GM13976 (cell line): ENCODE results near the gene GLI2.

ENCODE experiments used
- DNase-seq: peaks from one replicate; pipeline ENCODE4 v3.0.0; 2012; ENCODE audit warnings: low spot score
- in situ Hi-C: fragments of 300-500 bp; cut with MboI; formaldehyde crosslinking; loops from one replicate; pipeline ENCODE4 v1.12.0; 2022; ENCODE audit warnings: low sequenced_read_pairs, mixed read lengths, inconsistent platforms; ENCODE audit not compliant: unreplicated experiment
- TF ChIP-seq, protein P1 (sequence below): IDR thresholded peaks from 2 replicates; pipeline ENCODE4 v1.5.1; 2012; ENCODE audit warnings: borderline replicate concordance, mild to moderate bottlenecking; ENCODE audit not compliant: insufficient read depth; ENCODE audit errors: extremely low read depth, missing control alignments, control extremely low read depth

GLI2 gene

DNA sequence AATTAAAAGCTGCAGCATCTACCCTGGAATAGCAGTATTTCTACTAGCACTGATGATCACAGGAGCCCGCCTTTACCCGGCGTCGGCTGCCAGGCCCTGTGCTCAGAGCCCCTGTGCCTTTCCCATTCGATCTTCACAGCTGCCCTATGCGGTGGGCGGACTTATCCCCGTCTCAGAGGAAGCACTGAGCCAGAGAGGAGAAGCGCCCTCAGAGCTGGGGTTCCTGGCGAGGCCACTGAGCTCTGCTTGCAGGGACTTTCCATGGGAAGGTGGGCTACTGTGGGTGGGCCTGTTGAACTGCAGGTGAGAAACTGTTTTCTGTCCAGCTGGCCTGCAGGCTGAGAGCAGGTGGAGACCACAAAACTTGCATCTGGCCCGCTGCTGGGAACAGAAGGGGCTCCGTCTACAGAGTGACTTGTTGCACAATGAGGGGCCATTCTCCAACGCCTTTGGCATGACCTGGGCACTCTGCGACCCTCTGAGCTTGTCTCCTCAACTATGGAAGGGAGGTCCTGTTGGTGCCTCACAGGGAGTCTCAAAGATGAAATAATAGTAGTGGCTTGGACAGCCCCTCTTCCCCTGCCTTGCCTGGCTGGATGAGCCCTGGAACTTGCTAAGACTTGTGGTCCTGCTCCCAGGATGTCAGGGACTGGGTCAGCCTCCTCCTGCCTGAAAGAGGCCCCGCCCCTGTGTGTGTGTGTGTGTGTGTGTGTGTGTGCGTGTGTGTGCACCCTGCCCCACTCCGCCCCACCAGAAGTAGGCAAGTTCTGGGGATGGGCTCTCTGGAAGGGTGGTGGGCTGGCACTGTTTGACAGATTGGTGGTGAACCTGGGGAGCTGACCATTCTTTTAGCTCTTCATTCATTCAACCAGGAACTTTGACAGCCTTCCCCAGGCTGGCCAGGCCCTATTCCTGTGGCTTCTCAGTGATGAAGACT, 32.7 kb downstream of the GLI2 start:
- no peak for DNase-seq
- in situ Hi-C loops = no loop called here
- TF ChIP-seq, protein P1, sequence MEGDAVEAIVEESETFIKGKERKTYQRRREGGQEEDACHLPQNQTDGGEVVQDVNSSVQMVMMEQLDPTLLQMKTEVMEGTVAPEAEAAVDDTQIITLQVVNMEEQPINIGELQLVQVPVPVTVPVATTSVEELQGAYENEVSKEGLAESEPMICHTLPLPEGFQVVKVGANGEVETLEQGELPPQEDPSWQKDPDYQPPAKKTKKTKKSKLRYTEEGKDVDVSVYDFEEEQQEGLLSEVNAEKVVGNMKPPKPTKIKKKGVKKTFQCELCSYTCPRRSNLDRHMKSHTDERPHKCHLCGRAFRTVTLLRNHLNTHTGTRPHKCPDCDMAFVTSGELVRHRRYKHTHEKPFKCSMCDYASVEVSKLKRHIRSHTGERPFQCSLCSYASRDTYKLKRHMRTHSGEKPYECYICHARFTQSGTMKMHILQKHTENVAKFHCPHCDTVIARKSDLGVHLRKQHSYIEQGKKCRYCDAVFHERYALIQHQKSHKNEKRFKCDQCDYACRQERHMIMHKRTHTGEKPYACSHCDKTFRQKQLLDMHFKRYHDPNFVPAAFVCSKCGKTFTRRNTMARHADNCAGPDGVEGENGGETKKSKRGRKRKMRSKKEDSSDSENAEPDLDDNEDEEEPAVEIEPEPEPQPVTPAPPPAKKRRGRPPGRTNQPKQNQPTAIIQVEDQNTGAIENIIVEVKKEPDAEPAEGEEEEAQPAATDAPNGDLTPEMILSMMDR = no peak

DNA sequence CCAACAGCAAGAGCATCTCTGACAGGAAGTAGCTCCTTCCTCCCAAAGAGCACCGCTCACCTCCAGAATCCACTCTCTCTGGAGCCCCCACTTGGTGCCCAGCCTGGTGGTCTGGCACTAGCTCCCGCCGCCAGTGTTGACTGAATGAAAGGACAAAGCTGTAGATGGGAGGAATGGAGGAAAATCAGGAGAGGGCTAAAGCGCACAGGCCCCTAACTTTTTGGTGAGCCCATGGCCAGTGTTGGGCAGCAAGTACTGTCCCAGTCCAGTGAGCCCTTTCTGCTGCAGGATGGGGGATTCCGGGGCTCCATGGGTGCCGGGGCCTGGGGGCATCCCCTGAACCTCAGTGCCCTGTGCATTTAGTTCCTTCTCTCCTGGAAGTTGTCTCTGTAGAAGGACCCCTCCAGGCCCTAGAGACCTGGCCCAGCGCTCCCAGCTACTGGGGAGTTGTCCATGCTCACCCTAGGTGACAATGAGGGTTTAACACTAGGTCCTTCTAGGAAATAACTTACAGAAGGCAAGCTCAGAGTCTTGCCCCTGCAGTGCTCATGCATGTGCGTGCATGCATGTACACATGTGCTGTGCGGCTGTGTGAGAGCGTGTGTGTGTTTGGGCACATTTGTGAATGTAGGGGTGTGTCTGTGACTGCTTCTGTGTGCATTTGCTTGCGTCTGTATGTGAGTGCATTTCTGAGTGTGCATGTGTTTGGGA, 33.6 kb downstream of the GLI2 start:
- in situ Hi-C loops = no loop called here
- TF ChIP-seq, protein P1 = no peak
- DNase-seq = no peak

DNA sequence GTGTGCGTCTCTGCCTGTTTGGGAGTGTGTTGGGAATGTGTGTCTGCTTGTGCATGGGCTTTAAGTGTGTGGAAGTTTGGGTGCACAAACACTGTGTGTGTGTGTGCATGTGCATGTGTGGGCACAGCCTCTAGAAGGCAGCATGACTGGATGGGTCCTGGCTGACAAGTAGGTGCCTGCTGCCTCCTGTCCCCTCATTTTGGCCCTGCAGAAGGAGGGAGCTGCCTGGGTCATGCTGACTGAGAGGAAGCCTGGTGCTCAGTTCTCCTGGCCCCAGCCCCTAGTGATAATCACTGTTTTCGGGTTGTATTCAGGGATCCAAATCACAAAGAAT, 34.1 kb downstream of the GLI2 start:
- in situ Hi-C loops = no loop called here

DNA sequence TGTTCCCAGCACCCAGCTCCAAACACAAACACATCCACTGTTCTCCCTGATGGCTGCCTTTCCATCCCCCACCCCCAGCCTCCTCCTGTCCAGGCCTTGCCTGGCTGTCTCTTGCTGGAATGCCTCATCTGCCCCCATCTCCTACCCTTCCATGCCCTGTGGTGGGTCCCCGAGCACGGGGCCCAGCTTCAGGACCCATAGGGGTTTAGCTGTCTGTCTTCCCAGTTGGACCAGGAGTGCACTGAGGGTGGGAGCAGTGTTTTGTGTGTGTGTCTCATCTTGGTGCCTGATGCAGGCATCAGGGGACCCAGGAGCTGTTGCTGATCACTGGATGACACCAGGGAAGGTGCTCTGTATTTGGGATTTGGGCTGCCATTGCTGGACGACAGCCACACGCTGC, 34.5 kb downstream of the GLI2 start:
- TF ChIP-seq, protein P1 = no peak
- in situ Hi-C loops = no loop called here
- DNase-seq = no peak

More for the DNA sequence above, 34.1 kb downstream of the GLI2 start:
- TF ChIP-seq, protein P1 = no peak
- DNase-seq = no peak

DNA sequence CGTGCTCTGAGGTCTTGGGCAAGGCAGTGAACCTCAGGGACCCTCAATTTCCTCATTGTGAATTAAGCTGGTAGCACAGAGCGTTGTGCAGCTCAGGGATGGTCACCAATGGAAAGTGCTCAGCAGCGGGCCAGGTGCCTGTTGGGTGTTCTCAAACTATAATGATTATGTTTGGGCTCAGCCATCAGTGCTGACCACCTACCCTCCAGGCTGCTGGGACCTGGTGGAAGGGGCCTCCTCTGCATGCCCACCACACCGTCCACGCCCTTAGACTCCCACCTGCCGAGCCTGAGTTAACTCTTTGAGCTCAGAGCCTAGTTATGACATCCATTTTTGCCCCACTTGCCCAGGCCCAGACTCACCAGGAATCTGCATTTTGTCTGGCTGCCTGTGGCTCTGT, 35.0 kb downstream of the GLI2 start:
- no peak for DNase-seq
- in situ Hi-C loops = no loop called here
- TF ChIP-seq, protein P1 = no peak

DNA sequence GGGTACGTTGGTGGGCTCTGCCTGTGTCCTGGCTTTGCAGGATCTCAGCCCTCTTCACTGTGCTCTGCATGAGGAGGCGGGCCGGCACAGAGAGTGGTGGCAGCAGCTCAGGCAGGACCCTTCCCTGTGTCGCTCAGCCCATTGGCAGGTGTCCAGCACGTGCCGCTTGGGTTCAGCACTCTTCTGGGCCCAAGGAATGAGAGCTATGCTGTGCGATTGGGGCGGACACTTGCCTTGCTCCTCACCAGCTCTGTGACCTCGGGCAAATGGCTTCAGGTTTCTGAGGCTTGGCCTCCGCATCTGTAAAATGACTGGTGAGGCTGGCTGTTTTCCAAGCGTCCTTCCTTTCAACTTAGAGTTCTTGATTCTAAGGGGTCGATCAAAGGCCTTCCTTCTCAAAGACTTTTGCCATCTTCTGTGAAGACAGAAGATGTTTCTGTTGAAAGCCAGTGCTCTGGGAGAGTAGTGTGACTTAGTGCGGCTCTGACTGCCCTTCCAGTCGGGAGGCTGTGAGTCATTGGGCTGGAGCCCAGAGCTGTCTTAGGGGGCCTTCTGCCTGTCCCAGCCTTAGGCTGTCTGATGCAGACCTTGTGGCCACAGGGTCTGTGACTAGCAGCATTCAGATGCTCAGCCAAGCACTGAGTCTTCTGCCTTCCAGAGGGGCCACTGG, 35.6 kb downstream of the GLI2 start:
- DNase-seq = no peak
- TF ChIP-seq, protein P1 = no peak
- in situ Hi-C loops = no loop called here
